Measurements from ENCODE around the gene NANS.
"Not testable (repeated sequence)": the region's sequence is repeated elsewhere in the genome, so short reads cannot be mapped to it uniquely, and the experiment has no call there.

Gene NANS

GRCh38 chr9:98056269-98057137 lies at the start of gene NANS:
TSS of gene NANS (plus strand) at chr9:98056732. CDS start at chr9:98056809, 77 bp downstream.
- peak; percentile 71 for FAIRE-seq

GRCh38 chr9:98007251-98007928 lies 49.1 kb upstream of the NANS start:
- DNase-seq (ENCODE audit: extremely low spot score, insufficient read length, low read depth) (no peak), FAIRE-seq (no peak)

More at GRCh38 chr9:98056269-98057137, at the start of gene NANS:
- peak; percentile 96 for DNase-seq (ENCODE audit: extremely low spot score, insufficient read length, low read depth)

- DNase-seq (ENCODE audit: extremely low spot score, insufficient read length, low read depth) (no peak), FAIRE-seq (no peak)
Observed at GRCh38 chr9:98008764-98009163, 47.8 kb upstream of the NANS start.

- FAIRE-seq, result no peak
Observed at GRCh38 chr9:98009437-98009836, 47.1 kb upstream of the NANS start.

DNA sequence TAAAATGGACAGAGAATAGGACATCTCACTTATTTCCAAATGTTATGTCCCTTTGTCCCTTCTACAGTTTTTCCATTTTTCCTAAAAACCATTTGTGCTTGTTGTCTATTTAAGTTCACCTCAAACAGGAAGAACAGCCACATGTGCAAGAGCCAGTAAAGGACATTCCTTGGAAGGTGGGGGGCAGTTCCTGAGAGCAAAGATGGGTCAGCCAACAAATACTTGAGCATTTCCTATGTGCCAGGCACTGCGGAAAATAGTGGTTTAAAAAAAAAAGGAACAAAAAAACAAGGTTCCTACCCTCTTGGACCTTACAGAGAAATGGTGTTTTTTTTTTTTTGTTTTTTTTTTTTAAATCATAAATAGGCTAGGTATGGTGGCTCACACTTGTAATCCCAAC lies 46.6 kb upstream of the NANS start:
- FAIRE-seq, result no peak

More at GRCh38 chr9:98009437-98009836, 47.1 kb upstream of the NANS start:
- no peak for DNase-seq (ENCODE audit: extremely low spot score, insufficient read length, low read depth)

GRCh38 chr9:98010445-98010844 lies 46.1 kb upstream of the NANS start:
- FAIRE-seq, result no peak
- no peak for DNase-seq (ENCODE audit: extremely low spot score, insufficient read length, low read depth)

More for the DNA sequence above, 46.6 kb upstream of the NANS start:
- no peak for DNase-seq (ENCODE audit: extremely low spot score, insufficient read length, low read depth)

GRCh38 chr9:98011122-98011521 lies 45.4 kb upstream of the NANS start:
- no peak for FAIRE-seq

DNA sequence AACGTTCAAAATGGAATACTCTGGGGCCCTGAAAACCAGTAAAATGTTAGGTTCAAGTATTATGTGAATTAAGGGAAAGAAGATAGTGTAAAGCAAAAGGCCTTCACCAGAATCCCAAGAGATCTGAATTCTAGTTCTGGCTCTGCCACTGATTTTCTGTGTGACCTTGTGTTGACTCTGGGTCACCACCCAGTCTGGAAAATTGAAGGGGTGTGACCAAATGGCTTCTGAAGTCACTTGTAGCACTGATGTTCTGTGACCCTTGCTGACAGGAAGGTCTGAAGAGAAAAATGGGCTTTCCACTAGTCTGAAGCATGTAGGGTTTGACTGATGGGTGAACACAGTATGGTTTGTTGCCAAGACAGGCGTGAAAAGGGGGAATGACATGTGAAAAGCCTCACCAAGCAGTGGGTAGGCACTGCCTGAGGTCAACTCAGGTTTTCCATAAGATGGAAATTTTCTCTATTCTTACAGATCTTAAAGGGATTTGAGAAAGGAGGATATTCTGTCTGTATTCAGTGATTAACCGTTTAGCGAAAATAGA lies 40.3 kb upstream of the NANS start:
- DNase-seq (ENCODE audit: extremely low spot score, insufficient read length, low read depth) (no peak), FAIRE-seq (no peak)

More at GRCh38 chr9:98011122-98011521, 45.4 kb upstream of the NANS start:
- DNase-seq (ENCODE audit: extremely low spot score, insufficient read length, low read depth), result no peak

DNA sequence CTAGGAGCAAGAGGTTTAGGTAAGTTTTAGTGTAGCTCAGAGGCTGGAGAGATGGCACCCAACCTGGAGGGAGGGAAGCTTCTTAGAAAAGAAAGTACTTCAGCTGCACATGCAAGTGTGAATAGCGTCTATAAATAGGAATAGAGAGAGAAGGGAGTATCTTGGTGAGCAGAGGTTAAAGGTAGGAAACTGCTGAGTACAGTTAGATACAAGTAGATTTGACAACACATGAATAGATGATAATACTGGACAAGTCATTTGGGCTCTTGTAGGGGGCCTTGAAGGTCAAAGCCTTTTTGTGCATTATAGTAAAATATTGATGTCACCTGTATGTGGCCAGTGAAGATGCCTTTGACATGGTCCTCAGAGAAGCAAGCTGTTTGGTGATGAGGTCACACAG lies 39.2 kb upstream of the NANS start:
- DNase-seq (ENCODE audit: extremely low spot score, insufficient read length, low read depth) (no peak), FAIRE-seq (no peak)

- no peak for FAIRE-seq
- DNase-seq (ENCODE audit: extremely low spot score, insufficient read length, low read depth), result no peak
Observed at GRCh38 chr9:98018347-98018746, 38.2 kb upstream of the NANS start.

- no peak for DNase-seq (ENCODE audit: extremely low spot score, insufficient read length, low read depth)
- no peak for FAIRE-seq
Observed at GRCh38 chr9:98019098-98019497, 37.4 kb upstream of the NANS start.

GRCh38 chr9:98019869-98020268 lies 36.7 kb upstream of the NANS start:
- FAIRE-seq; DNase-seq (ENCODE audit: extremely low spot score, insufficient read length, low read depth): not testable (repeated sequence)

GRCh38 chr9:98020476-98021145 lies 35.9 kb upstream of the NANS start:
- no peak for FAIRE-seq
- DNase-seq (ENCODE audit: extremely low spot score, insufficient read length, low read depth), result no peak

- no peak for FAIRE-seq
Observed at GRCh38 chr9:98021306-98022040, 35.1 kb upstream of the NANS start.

GRCh38 chr9:98022447-98022846 lies 34.1 kb upstream of the NANS start:
- DNase-seq (ENCODE audit: extremely low spot score, insufficient read length, low read depth) (no peak), FAIRE-seq (no peak)

More at GRCh38 chr9:98021306-98022040, 35.1 kb upstream of the NANS start:
- DNase-seq (ENCODE audit: extremely low spot score, insufficient read length, low read depth), result no peak

DNA sequence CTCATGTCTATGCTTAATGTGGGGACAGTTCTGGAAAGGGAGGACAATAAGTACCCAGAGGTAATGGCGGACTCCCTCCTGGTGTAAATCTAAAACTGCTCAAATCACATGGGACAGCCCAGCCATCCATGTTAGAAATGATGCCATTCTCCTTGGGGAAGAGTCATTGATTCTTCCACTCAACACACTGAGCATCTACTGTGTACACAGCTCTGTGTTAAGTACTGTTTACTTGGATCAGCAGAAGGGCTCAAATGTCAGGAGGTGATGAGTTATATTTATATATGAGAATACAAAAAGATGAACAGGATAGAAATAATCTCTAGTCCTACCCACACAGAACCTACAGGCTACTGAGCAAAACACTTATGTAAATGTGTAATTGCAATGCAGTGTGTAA lies 31.8 kb upstream of the NANS start:
- FAIRE-seq, result no peak
- no peak for DNase-seq (ENCODE audit: extremely low spot score, insufficient read length, low read depth)

GRCh38 chr9:98031169-98031568 lies 25.4 kb upstream of the NANS start:
- DNase-seq (ENCODE audit: extremely low spot score, insufficient read length, low read depth) (no peak), FAIRE-seq (no peak)

DNA sequence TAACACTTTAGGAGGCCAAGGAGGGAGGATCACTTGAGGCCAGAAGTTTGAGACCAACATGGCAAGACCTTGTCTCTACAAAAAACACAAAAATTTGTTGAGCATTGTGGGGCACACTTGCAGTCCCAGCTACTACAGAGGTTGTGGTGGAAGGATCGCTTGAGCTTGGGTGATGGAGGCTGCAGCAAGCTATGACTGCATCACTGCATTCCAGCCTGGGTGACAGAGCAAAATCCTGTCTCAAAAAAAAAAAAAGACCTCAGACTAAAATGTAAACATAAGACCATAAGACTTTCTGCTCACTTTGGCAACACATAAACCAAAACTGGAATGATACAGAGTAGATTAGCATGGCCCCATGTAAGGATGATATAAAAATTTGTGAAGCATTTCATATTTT lies 24.6 kb upstream of the NANS start:
- FAIRE-seq (no peak), DNase-seq (ENCODE audit: extremely low spot score, insufficient read length, low read depth) (no peak)
